Stimulated activated CD4-positive, alpha-beta T cell treated with anti-CD3 and anti-CD28 coated beads, Interleukin-12 subunit alpha, Interleukin-12 subunit beta, amount 100 ng/mL, for 48 hours (primary cell): ENCODE results near the gene HDAC11.
"Not testable (repeated sequence)": the region's sequence is repeated elsewhere in the genome, so short reads cannot be mapped to it uniquely, and the experiment has no call there.

Experiments
- DNase-seq, 3 donors: peaks; one replicate each; pipeline ENCODE4 v3.0.0-alpha.2; 2020; ENCODE audit warnings: low read depth in 2 of 3, low spot score in 1 of 3

The HDAC11 gene

DNA sequence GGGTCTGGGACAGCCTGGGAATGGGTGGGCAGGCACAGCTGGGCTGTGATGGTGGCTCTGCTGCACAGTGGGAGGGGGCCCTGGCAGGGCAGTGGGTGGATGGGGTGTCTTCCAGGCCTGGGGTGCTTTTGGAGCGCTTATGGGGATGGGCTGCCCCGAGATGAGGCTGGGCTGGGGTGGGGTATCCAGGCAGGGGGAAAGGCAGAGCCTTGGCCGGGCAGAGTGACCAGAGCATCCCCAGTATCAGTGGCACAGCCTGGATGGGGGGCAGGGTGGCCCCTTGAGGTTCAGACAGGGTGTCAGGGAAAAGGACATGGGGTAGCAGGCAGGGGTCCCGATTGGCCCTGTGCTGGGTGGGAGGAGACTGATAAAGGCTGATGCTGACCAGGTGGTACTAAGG is 26.6 kb downstream of the HDAC11 start:
- DNase-seq = no peak

DNA sequence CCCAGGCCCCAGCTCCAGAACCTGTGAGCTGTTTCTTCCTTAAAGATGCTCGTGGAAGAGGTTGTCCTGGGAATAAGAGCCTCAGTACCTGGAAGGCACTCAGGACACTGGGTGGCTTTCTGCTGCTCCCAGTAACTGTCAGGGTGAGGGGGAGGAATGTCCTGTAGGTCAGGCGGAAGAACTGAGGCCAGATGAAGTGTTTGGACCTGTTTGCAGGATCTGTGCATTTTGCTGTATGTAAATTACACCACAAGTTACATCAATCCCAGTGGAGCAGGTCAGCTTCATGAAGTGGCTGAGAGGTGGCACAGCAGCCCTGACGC is 27.1 kb downstream of the HDAC11 start:
- DNase-seq = no peak

GRCh38 chr3:13507570-13508339 is 27.6 kb downstream of the HDAC11 start:
- no peak for DNase-seq

GRCh38 chr3:13508496-13508895 is 28.4 kb downstream of the HDAC11 start:
- no peak for DNase-seq

- DNase-seq = no peak
Observed at GRCh38 chr3:13509059-13509815, 29.1 kb downstream of the HDAC11 start.

GRCh38 chr3:13509816-13510192 is 29.7 kb downstream of the HDAC11 start:
- no peak for DNase-seq

DNA sequence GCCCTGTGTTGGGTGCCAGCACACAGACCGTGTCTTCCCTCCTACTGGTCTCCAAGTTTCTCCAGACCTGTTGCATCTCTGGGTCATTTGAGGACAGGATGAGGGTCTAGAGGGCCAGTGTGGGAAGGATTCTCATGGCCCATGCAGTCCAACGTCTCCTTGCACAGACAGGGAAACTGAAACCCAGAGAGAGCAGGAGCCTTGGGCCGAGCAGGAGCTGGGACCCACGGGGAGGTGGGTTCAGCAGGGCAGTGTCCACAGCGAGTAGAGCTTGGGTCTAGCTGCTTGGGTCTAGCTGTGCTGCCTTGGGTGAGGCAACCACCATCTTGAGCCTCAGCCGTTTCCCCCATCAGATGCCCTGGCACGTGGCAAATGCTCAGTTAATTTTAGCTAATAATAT is 32.3 kb downstream of the HDAC11 start:
- no peak for DNase-seq

- DNase-seq = no peak
Observed at GRCh38 chr3:13513051-13513912, 33.2 kb downstream of the HDAC11 start.

DNA sequence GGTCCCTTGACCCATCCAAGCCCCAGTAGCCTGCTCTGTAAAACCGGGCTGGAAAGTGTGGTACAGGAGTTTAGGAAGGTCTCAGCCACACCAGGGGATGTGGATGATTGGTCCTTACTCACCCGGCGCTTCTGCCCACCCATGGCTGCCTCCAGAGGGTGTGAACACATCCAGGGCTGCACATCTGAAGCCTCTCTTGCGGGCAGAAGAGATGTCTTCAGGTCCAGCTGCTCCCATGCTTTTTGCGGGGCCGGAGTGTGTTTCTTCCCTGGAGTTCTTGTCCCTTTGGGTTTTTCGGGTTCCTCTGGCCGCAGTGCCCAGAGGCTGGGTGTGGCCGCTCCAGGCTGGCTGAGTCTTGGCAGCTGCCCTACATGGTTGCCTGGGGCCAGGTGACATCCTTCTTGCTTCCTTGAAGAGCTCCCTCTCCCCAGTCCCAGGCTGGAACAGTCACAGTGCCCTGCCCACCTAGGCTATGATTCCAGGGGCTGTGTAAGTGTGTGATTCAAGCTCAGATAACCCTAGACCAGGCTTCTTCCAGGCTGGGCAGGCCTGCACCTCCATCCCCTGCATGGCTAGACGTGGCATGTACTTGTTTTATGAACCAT is 33.9 kb downstream of the HDAC11 start:
- no peak for DNase-seq

GRCh38 chr3:13514639-13515435 is 34.7 kb downstream of the HDAC11 start:
- no peak for DNase-seq

- no peak for DNase-seq
Observed at GRCh38 chr3:13515786-13516759, 36.0 kb downstream of the HDAC11 start.

- DNase-seq = no peak
Observed at GRCh38 chr3:13516760-13517135, 36.6 kb downstream of the HDAC11 start.

GRCh38 chr3:13517253-13517977 is 37.3 kb downstream of the HDAC11 start:
- no peak for DNase-seq

DNA sequence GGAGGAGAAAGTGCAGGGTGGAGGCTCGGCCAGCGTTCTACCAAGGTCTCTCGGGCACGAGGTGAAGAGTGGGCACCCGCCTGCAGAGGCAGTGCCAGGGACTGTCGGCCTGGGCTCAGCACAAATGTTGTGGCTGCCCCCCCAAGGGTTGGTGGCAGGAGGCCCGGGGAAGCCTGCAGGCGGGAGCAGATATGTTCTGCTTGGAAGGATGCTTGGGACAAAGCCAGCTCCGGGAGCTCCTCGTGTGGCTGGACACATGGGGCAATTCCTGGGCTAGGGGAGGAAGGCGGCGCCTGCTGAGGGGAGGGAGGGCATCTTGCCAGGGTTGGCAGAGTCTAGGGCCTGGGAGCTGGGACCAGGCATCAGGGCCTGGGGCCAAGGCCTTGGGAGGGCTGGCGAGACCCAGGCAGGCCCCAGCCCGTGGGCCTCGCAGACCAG is 38.4 kb downstream of the HDAC11 start:
- DNase-seq = no peak

DNA sequence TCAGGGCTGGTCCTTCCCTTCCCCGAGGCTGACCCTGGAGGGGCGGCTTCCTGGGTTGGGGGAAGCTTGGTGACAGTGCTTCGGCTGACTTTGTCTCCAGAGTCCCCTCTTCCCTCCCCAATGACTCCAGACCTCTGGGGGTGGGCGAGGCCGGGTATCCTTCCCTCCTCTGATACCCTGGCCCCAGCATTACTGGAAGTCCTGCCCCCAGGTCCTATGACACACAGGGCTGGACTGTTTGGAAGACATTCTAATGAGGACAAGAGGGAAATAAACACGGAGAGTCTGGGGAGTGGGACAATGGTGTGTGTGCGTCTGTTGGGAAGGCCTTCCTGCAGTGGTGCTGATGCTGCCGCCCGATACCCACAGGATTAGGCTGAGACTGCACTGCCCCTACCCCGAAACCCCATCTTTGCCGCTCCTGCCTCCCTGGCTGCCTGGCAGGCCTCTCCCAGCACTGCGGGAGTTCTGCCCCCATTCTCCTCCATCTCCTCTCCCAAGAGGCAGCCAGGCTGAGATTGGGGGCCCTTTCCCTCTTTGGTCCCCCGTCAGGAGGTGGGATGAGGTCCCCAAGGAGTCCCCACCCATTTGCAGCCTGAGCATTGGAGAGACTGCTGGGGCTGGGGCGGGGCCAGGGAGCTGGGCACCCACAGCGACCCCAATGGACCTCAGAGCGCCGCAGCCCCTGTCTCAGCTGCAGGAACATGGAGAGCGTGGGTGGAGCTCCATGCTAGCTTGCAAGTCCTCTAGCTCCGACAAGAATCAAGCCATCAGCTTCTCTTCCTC is 39.1 kb downstream of the HDAC11 start:
- DNase-seq = no peak

DNA sequence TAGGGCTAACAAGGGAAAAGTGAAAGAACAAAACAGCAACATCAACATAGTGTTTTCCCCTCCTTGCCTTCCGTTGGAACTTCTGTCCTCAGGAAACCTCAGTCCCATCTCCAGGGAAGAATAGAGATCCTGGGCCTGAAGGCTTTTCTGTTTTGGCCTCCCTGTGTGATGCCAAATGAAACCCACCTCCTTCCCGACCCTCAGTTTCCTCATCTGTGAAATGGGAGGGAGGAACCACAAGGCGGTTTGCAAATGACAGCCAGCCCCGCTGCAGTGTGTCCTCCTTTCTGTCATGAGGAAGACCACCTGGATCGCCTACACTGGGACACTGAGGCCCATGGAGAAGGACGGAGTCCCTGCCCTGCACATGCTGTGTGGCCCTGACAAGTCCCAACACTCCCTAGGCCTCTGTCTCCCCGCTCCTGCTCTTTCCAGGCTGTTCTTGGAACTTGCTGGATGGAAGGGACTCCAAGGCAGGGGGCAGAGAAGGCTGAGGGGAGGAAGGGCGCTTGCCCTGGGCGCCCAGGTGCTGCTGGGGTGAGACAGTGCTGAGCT is 40.3 kb downstream of the HDAC11 start:
- DNase-seq = no peak

DNA sequence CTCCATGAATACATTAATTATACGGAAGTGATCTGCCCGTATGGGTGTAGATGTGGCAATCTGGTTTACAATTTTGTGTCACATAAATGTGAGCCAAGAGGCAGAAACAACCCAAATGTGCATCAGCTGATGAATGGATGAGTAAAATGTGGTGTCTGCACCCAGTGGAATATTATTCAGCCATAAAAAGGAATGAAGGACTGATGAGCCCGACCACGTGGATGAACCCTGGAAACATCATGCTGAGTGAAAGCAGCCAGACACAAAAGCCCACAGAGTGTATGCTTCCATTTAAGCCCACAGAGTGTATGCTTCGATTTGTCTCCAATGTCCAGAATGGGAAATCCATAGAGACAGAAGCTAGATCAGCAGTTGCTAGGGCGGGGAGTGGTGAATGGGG is 41.2 kb downstream of the HDAC11 start:
- DNase-seq = no peak

GRCh38 chr3:13521749-13522148 is 41.6 kb downstream of the HDAC11 start:
- DNase-seq = not testable (repeated sequence)
